NK-92 (cell line): ENCODE measurements around the gene MLC1.
"Not testable (repeated sequence)": the region's sequence is repeated elsewhere in the genome, so short reads cannot be mapped to it uniquely, and the experiment has no call there.

ENCODE experiments used
- DNase-seq: peaks from one replicate; lab custom pipeline; 2025; ENCODE audit not compliant: unreplicated experiment; lab: John Stamatoyannopoulos, UW

The MLC1 gene

DNA sequence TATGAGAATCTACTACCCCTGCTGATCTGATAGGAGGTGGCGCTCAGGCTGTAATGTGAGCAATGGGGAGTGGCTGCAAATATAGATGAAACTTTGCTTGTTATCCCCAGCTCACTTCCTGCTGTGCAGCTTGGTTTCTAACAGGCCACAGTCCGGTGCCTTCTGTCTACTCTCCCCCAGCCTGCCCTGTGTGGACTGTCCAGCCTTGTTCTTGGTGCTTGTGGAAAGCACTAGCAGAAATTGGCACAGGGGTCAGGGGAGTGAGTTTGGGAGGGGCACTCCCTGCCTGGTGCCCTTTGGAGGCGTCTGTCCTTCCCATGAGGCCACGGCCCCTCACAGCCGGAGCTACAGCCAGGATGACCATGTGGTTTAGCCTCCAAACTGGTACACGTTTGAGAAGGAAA lies 18.9 kb upstream of the MLC1 start:
- no peak for DNase-seq

DNA sequence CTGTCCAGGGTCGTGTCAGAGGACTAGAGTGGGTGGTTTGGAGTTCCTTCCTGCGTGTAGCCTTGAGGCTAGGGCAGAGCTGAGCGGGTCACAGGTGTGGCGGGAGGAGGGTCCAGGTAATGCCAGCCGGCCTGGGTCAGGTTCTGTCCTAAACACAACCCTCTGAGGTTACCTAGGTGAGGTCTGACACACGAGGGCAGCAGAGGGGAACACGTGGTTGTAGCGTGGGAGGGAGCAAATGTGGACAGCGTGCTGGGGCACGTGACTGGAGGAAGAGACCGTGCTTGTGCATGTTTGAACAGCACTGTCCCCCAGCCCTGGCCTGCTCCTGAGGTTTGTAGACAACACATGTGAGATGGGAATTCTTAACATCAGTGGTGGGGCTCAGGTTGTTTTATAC lies 17.7 kb upstream of the MLC1 start:
- DNase-seq: no peak

DNA sequence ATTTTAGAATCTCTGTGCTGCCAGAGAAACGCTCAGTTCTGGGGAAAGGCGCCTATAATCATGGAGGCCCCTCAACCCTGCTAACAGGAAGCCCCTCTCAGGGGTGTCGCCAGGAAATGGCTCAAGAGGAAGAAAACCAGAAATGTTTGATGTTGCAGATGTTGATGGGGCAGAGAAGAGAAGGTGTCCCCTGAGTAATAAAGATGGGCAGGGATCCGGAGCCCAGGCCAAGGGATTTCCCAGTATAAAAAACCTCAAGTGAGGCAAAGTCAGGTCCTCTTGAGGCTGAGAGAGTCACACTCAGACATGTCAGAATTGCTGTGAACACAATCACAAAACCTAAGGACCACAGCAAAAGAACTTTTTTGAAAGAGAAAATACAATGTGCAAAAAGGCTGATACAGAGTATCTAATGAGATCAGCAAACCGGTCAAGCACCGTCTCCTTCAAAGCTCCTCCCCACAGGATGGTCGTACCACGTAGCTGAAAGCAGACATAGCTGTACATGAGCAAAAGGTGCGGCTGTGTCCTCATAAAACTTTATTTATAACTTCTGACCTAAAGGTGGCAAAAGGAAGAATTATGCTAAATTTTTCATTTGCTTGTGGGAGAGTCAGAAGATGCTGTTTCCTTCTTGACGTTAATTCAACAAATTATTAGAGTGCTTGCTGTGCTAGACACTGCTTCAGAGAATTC lies 16.8 kb upstream of the MLC1 start:
- no peak for DNase-seq

GRCh38 chr22:50098052-50098451 lies 12.8 kb upstream of the MLC1 start:
- DNase-seq: no peak

- no peak for DNase-seq
Measured at GRCh38 chr22:50092342-50092741, 7.1 kb upstream of the MLC1 start.

DNA sequence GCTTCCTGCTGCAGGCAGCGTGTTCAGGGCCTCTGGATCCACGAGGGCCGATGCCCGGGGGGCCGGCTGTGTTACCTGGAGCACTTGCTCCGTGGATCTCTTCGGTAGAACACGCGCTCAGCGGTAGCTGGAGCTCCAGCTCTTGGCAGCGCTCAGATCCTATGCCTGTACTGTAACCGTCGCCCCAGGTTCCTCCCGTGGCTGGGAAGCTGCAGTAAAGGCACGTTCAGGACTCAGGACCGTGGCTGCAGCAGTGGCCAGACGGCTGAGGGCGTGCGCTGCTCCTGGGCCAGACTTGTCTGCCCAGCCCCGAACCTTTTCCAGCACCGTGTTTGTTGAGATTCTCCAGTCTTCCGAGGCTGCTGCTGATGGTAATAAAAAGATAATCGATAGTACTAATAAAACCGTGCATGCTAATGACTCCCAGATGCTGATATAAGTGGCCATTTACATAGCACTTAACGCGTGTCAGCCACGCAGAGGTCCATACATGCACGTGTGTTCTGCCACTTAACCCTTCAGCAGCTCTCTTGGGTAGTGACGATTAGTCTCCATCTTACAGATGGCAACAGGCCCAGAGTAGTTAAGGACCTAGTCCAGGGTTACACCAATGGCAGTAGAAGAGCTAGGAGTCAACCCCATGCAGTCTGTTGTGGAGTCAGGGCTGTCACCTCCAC lies 6.0 kb upstream of the MLC1 start:
- no peak for DNase-seq

- no peak for DNase-seq
Measured at GRCh38 chr22:50090412-50090714, 5.1 kb upstream of the MLC1 start.

DNA sequence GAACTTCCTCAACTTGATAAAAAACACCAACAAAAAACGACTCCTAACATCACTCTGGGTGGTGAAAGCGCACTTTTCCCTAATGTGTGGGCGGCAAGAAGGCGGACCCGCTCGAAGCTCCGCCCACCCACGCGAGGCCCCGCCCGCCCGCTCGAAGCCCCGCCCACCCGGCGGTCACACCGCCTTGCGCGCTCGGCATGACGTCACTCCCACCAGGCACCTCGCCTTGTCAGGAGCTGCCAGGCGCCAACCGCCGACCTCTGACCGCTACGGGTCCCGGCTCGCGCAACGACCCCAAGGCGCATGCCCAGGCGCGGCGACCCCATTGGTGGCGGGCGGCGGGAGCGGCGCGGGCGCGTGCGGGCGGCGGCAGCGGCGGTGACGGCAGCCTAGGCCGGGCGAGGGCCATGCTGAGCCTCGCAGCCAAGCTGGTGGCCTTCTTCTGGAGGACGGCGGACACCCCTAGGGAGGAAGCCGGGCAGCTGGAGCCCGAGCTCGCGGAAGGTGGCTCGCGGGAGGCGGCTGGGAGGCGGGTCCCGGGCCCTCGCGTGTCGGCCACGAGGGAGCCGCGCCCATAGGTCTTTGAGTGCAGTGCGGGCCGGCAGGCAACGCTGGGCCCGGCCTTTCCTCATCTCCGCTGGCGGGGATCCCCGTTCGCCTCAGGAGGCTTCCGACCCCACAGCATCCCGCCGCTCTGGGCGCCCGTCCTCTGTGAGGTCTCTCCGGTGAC lies 4.6 kb upstream of the MLC1 start, which contains the start of gene MOV10L1:
TSS of gene MOV10L1 (plus strand) at position 325 of the 730 bp plus-strand sequence. CDS start at position 408, 83 bp downstream.
- DNase-seq: no peak

DNA sequence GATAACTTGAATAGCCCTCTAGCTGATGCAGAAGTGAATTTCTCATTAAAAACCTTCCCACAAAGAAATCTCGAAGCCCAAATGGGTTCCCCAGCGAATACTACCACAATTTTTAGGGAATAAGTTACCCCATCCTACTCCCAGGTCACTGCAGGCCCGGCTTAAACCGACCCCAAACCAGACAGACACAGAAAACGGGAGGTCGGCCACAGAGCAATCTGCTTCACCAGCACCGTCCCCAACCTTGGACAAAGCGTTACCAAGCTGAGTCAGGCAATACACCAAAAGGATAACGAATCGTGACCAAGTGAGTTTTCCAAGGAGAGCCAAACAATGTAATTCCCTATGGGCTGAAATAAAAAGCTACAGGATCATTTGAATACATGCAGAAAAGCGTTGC lies 4.0 kb upstream of the MLC1 start:
- no peak for DNase-seq

- no peak for DNase-seq
Measured at GRCh38 chr22:50088096-50088495, 2.9 kb upstream of the MLC1 start.

- no peak for DNase-seq
Measured at GRCh38 chr22:50087646-50088045, 2.4 kb upstream of the MLC1 start.

- not testable (repeated sequence) for DNase-seq
Measured at GRCh38 chr22:50086975-50087374, 1.7 kb upstream of the MLC1 start.

DNA sequence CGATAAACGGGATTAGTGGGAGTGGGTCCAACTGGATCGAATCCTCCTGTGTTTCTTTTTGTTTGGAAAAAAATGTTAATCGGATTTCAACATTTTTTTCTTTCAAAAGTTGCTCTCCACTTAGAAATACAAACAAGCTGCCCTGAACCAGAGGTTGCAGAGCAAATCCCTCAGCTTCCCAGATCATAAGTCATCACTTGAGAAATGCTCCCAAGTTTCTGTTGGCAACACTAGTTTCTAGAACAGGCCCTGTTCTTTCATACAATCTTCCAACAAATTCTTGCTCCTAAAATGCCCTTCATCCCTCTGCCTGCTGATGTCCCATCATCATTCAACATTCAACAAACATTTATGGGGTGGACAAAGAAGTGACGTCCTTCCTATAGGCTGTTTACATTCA lies 1.3 kb upstream of the MLC1 start:
- no peak for DNase-seq

DNA sequence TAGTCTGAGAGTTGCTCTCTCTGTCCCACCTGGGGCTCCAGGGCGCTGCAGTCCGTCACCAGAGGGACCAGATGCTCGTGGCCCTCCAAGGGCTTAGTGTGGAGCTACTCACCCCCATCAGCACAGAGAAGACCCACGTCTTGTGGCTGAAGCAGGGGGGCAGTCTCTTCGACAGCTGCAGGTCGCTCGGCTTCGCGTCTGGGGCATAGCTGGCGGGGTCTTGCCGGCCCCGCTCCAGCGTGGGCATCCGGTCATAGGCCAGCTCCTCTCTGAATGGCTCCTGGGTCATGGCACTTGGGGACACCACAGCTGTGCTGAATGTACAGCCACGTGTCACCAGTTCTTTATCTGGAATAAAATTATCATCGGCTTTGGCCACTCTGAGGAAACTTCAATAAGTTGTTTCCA lies 608 bp downstream of the MLC1 start:
- DNase-seq: no peak

GRCh38 chr22:50084080-50084477 lies 1.1 kb downstream of the MLC1 start:
- DNase-seq: no peak

GRCh38 chr22:50083462-50084079 lies 1.7 kb downstream of the MLC1 start:
- DNase-seq: no peak

DNA sequence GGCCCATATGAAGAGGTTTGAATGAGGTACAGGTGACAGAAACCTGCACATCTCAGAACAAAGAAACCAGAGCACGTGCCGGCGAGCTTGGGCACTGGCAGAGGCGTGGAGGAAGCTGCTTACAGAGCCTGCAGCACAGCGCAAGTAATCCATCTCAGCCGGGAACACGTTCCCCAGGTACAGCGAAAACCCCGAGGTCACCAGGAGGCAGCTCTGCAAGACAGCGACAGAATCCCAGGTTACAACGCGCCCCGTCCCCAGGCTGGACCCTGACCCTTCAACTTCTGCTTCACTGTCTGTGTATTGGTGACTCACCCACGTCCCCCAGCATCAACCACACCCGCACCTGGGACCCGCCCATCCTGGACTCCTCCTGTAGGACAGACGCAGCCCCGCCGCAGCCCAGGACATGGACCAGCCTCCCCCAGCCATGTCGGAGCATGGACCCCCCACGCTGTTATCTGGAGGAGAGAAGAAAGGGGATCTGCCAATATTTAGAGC lies 2.2 kb downstream of the MLC1 start:
- DNase-seq: no peak

DNA sequence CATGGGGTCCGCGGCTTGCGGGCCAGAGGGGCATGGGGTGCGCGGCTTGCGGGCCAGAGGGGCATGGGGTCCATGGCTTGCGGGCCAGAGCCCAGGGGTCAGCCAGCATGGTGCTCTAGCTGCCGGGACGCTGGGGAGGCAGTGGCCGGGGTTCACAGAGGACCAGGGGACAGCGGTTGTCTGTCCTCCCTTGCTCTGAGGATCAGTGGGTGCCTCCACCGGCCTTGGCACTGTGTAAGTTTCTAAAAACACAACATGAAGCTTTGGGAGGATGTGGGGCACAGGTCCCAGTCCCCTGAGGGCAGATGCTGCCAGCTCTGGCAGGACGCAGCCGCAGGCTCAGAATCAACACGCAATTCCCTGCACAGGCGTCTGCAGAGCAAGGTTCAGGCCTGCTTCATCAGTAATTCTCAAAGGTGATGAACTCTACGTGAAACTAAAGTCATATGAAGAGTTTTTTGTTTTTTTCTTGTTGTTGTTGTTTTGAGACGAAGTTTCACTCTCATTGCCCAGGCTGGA lies 3.0 kb downstream of the MLC1 start:
- DNase-seq: no peak

GRCh38 chr22:50081426-50082196 lies 3.6 kb downstream of the MLC1 start:
- no peak for DNase-seq

- DNase-seq: no peak
Measured at GRCh38 chr22:50080077-50080465, 5.2 kb downstream of the MLC1 start.

DNA sequence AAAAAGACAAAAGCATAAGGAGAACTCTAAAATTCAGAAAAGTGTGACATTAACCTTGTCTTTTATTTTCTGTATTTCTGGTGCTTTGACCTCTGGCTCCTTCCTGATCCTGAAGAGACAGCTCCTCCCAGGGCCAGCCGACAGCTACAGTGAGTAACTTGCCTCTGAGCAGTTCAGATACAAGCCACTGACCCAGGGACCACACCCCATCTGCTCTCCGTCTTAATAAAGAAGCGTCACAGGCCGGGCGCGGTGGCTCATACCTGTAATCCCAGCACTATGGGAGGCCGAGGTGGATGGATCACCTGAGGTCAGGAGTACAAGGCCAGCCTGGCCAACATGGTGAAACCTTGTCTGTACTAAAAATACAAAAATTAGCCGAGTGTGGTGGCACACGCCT lies 6.5 kb downstream of the MLC1 start:
- no peak for DNase-seq
